ENCODE data around the gene DNAAF5. TPM values are rescaled to one million over a fixed set of nuclear protein-coding genes. Genes with fewer than 3 reads are reported as not detected.
A peak's percentile ranks its signal among the peaks of the same experiment; 100 is the strongest.
"Not testable (repeated sequence)": the region's sequence is repeated elsewhere in the genome, so short reads cannot be mapped to it uniquely, and the experiment has no call there.

The DNAAF5 gene
- total and polyA plus RNA-seq, 2 experiments from 2014 or later: 19.0 to 23.5 TPM

DNA sequence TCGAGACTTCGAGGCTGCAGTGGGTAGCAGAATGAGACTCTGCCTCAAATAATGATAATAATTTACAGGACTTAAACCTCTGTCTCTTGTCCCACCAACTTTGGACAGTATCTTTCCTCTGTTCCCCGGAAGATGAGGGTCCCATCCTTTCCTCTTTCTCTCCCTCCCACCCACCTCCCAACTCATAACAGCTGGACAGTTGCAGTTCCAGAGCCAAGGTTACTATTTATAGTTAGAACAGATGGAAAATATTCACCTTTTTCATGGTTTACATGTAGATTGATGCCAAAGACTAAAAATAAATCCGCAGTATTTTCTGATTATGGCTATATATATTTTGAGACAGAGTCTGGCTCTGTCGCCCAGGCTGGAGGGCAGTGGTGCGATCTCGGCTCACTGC, 74.2 kb downstream of the DNAAF5 start:
- DNase-seq (ENCODE audit: low spot score): no peak
- H3K4me2 ChIP-seq: no peak overlapping the region
- H3K27me3 ChIP-seq: no peaks in the 10 kb centered on the region
- H3K4me1 ChIP-seq (ENCODE audit: insufficient read depth): no peaks in the 10 kb centered on the region
- H3K9me2 ChIP-seq (replicated peaks; ENCODE audit: insufficient read depth): no peaks in the 10 kb centered on the region
- H4K20me1 ChIP-seq (ENCODE audit: insufficient read depth, poor library complexity, severe bottlenecking): no peaks in the 10 kb centered on the region
- 92% methylated on average over 7 of the region's 7 CpGs for WGBS (ENCODE audit: low lambda C conversion rate, missing lambda C conversion rate)
- H3K27ac ChIP-seq: no peak overlapping the region
- no peaks in the 10 kb centered on the region for H3K36me3 ChIP-seq (replicated peaks; ENCODE audit: insufficient read depth, low read depth)
- no peak overlapping the region for H2AFZ ChIP-seq
- H3K79me2 ChIP-seq: no peaks in the 10 kb centered on the region
- no peaks in the 10 kb centered on the region for H3K9me3 ChIP-seq (ENCODE audit: low read depth)
- TF ChIP-seq, protein P1, sequence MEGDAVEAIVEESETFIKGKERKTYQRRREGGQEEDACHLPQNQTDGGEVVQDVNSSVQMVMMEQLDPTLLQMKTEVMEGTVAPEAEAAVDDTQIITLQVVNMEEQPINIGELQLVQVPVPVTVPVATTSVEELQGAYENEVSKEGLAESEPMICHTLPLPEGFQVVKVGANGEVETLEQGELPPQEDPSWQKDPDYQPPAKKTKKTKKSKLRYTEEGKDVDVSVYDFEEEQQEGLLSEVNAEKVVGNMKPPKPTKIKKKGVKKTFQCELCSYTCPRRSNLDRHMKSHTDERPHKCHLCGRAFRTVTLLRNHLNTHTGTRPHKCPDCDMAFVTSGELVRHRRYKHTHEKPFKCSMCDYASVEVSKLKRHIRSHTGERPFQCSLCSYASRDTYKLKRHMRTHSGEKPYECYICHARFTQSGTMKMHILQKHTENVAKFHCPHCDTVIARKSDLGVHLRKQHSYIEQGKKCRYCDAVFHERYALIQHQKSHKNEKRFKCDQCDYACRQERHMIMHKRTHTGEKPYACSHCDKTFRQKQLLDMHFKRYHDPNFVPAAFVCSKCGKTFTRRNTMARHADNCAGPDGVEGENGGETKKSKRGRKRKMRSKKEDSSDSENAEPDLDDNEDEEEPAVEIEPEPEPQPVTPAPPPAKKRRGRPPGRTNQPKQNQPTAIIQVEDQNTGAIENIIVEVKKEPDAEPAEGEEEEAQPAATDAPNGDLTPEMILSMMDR (IDR thresholded peaks at IDR 0.05; ENCODE audit: poor library complexity): no peak
- TF ChIP-seq EZH2phosphoT487 (IDR thresholded peaks at IDR 0.05; ENCODE audit: low read depth, severe bottlenecking, unreplicated experiment): no peak
- no peak for TF ChIP-seq EZH2 (IDR thresholded peaks at IDR 0.05; ENCODE audit: borderline replicate concordance)
- no peak overlapping the region for H3K4me3 ChIP-seq

DNA sequence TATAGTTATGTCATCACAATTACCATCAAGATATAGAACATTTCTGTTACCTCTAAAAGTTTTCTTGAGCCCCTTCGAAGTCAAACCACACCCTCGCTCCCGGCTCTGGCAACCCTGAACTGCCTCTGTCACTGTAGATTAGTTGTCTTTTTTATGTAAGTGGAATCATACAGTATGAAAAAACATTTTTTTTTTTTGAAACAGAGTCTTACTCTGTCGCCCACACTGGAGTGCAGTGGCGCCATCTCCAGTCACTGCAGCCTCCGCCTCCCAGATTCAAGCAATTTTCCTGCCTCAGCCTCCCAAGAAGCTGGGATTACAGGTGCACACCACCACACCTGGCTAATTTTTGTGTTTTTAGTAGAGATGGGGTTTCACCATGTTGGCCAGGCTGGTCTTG, 74.9 kb downstream of the DNAAF5 start:
- H3K4me3 ChIP-seq; H3K79me2 ChIP-seq; H3K27me3 ChIP-seq; H3K4me1 ChIP-seq (ENCODE audit: insufficient read depth); H4K20me1 ChIP-seq (ENCODE audit: insufficient read depth, poor library complexity, severe bottlenecking); H3K27ac ChIP-seq; H2AFZ ChIP-seq; DNase-seq (ENCODE audit: low spot score); H3K36me3 ChIP-seq (replicated peaks; ENCODE audit: insufficient read depth, low read depth); H3K9me2 ChIP-seq (replicated peaks; ENCODE audit: insufficient read depth); H3K9me3 ChIP-seq (ENCODE audit: low read depth); H3K4me2 ChIP-seq: not testable (repeated sequence)
- WGBS (ENCODE audit: low lambda C conversion rate, missing lambda C conversion rate): 81% methylated on average over 6 of the region's 6 CpGs

DNA sequence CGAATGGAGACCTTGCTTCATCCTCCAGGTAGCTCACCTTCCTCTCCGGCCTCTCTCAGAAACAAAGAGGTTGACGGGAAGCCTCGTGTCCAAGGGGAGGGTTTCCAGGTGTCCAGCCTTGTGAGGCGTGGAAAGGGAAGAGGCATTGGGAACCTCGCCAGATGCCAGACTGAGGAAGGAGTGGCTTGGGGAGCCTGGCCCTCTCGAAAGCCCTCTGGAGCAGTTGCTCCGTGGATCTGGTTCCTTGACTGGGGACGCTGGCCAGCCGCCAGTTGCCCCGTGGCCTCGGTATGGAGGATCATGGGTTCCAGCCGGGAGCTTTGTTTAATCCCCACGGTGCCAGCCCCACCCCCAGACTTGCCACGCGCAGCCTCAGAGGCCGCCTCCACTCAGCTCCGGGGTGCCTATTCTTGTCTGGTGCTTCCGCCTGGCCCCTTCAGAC, 75.5 kb downstream of the DNAAF5 start:
- peak; percentile 49 for DNase-seq (ENCODE audit: low spot score)
- H3K27ac ChIP-seq: peak overlapping the region; percentile 68
- H3K36me3 ChIP-seq (replicated peaks; ENCODE audit: insufficient read depth, low read depth): no peaks in the 10 kb centered on the region
- H3K4me1 ChIP-seq (ENCODE audit: insufficient read depth): no peaks in the 10 kb centered on the region
- no peaks in the 10 kb centered on the region for H3K27me3 ChIP-seq
- no peak overlapping the region for H3K4me2 ChIP-seq
- H3K4me3 ChIP-seq: no peak overlapping the region
- H3K79me2 ChIP-seq: no peaks in the 10 kb centered on the region
- H3K9me2 ChIP-seq (replicated peaks; ENCODE audit: insufficient read depth): no peaks in the 10 kb centered on the region
- no peak overlapping the region for H2AFZ ChIP-seq
- H4K20me1 ChIP-seq (ENCODE audit: insufficient read depth, poor library complexity, severe bottlenecking): no peaks in the 10 kb centered on the region
- no peaks in the 10 kb centered on the region for H3K9me3 ChIP-seq (ENCODE audit: low read depth)
- TF ChIP-seq, protein P1 (IDR thresholded peaks at IDR 0.05; ENCODE audit: poor library complexity): no peak
- no peak for TF ChIP-seq EZH2phosphoT487 (IDR thresholded peaks at IDR 0.05; ENCODE audit: low read depth, severe bottlenecking, unreplicated experiment)
- TF ChIP-seq EZH2 (IDR thresholded peaks at IDR 0.05; ENCODE audit: borderline replicate concordance): no peak
- 68% methylated on average over 17 of the region's 19 CpGs for WGBS (ENCODE audit: low lambda C conversion rate, missing lambda C conversion rate)

DNA sequence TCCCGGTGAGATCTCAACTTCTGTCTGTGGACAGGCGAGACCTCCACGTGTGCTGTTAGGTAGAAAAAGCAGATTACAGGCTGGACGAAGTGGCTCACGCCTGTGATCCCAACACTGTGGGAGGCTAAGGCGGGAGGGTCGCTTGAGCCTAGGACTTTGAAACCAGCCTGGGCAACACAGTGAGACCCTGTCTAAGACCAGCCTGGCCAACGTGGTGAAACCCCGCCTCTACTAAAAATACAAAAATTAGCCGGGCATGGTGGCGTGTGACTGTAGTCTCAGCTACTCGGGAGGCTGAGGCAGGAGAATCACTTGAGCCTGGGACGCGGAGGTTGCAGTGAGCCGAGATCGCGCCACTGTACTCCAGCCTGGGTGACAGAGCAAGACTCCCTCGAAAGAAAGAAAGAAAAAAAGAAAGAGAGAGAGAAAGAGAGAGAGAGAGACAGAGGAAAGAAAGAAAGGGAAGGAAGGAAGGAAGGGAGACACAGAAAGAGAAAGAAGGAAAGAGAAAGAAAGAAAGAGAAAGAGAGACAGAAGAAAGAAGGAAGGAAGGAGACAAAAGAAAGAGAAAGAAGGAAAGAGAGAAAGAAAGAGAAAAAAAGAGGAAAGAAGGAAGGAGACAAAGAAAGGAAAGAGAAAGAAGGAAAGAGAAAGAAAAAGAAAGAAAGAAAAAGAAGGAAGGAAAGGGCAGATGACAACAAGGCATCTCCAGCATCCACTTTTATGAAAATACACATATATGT, 76.2 kb downstream of the DNAAF5 start:
- H3K79me2 ChIP-seq: no peaks in the 10 kb centered on the region
- WGBS (ENCODE audit: low lambda C conversion rate, missing lambda C conversion rate): 93% methylated on average over 17 of the region's 18 CpGs
- no peak overlapping the region for H2AFZ ChIP-seq
- H4K20me1 ChIP-seq (ENCODE audit: insufficient read depth, poor library complexity, severe bottlenecking): no peaks in the 10 kb centered on the region
- peak overlapping the region; percentile 68 for H3K27ac ChIP-seq
- no peaks in the 10 kb centered on the region for H3K27me3 ChIP-seq
- no peaks in the 10 kb centered on the region for H3K9me2 ChIP-seq (replicated peaks; ENCODE audit: insufficient read depth)
- no peak overlapping the region for H3K4me2 ChIP-seq
- no peaks in the 10 kb centered on the region for H3K9me3 ChIP-seq (ENCODE audit: low read depth)
- no peaks in the 10 kb centered on the region for H3K36me3 ChIP-seq (replicated peaks; ENCODE audit: insufficient read depth, low read depth)
- H3K4me1 ChIP-seq (ENCODE audit: insufficient read depth): no peaks in the 10 kb centered on the region
- no peak for DNase-seq (ENCODE audit: low spot score)
- H3K4me3 ChIP-seq: no peak overlapping the region
- no peak for TF ChIP-seq EZH2 (IDR thresholded peaks at IDR 0.05; ENCODE audit: borderline replicate concordance)
- TF ChIP-seq, protein P1 (IDR thresholded peaks at IDR 0.05; ENCODE audit: poor library complexity): no peak
- TF ChIP-seq EZH2phosphoT487 (IDR thresholded peaks at IDR 0.05; ENCODE audit: low read depth, severe bottlenecking, unreplicated experiment): no peak
